ENCODE results near the gene PRKG1.

- TF ChIP-seq CTCF (IDR thresholded peaks at IDR 0.05), result no peak
- TF ChIP-seq POLR2A (IDR thresholded peaks at IDR 0.05), result no peak
These were observed 1240.7 kb downstream of the PRKG1 start for GRCh38 chr10:52314822-52315552.

All from Peyer's patch (tissue), 4 donors.